ENCODE data around the gene CTNND2. TPM values are rescaled to one million over a fixed set of nuclear protein-coding genes. Genes with fewer than 3 reads are reported as not detected.

CTNND2 gene
- polyA plus RNA-seq, 1 of the 3 experiments (the other 2 are of a cell fraction) = not detected

GRCh38 chr5:11792621-11793020 lies 111.6 kb downstream of the CTNND2 start (continued):
- TF ChIP-seq ZBTB33 (IDR thresholded peaks at IDR 0.05; ENCODE audit: borderline replicate concordance, low read depth) (no peak), MXI1 (IDR thresholded peaks at IDR 0.05; ENCODE audit: low read depth, low read length) (no peak)

GRCh38 chr5:11791792-11792191 lies 112.5 kb downstream of the CTNND2 start:
- CTCF ChIA-PET = no interaction called here

GRCh38 chr5:11790201-11790600 lies 114.0 kb downstream of the CTNND2 start:
- Histone ChIP-seq H3K9ac (no peak overlapping the region), H3K27ac (ENCODE audit: low read depth in 2 of 2, low read length in 1 of 2) (no peak overlapping the region), H2AFZ (ENCODE audit: low read depth) (no peak overlapping the region), H3K9me3 (no peaks in the 10 kb centered on the region), H3K9me2 (no peaks in the 10 kb centered on the region), H3K27me3 (ENCODE audit: insufficient read depth) (no peaks in the 10 kb centered on the region; the same call in 1 of the 2 replicates), H4K20me1 (ENCODE audit: insufficient read depth) (no peaks in the 10 kb centered on the region), H3F3A (replicated peaks; ENCODE audit: insufficient read depth) (no peaks in the 10 kb centered on the region), H3K4me3 (ENCODE audit: low read depth in 2 of 2, low read length in 1 of 2) (no peak overlapping the region), H3K4me1 (ENCODE audit: control insufficient read depth in 1 of 2, insufficient read depth in 2 of 2, low read depth in 1 of 2, low read length in 1 of 2) (no peaks in the 10 kb centered on the region), H3K36me3 (replicated peaks in 1 of 2; ENCODE audit: control insufficient read depth in 1 of 2, insufficient read depth in 2 of 2, low read length in 1 of 2) (no peaks in the 10 kb centered on the region), H3K4me2 (no peak overlapping the region), H3K79me2 (ENCODE audit: insufficient read depth) (no peaks in the 10 kb centered on the region)
- DNase-seq = no peak
- POLR2A ChIA-PET = no interaction called here
- TF ChIP-seq TCF12 (IDR thresholded peaks at IDR 0.05) = no peak
- CTCF ChIA-PET = no interaction called here
- WGBS (ENCODE audit: low lambda C conversion rate) = 0% methylated on average over 2 of the region's 2 CpGs

More at GRCh38 chr5:11791792-11792191, 112.5 kb downstream of the CTNND2 start:
- no peaks in the 10 kb centered on the region for H3F3A ChIP-seq (replicated peaks; ENCODE audit: insufficient read depth)
- H4K20me1 ChIP-seq (ENCODE audit: insufficient read depth) = no peaks in the 10 kb centered on the region
- no peak overlapping the region for H3K4me3 ChIP-seq (ENCODE audit: low read depth in 2 of 2, low read length in 1 of 2)
- no peak overlapping the region for H3K4me2 ChIP-seq
- WGBS (ENCODE audit: low lambda C conversion rate) = 0% methylated on average over 1 of the region's 1 CpG
- no peaks in the 10 kb centered on the region for H3K36me3 ChIP-seq (replicated peaks in 1 of 2; ENCODE audit: control insufficient read depth in 1 of 2, insufficient read depth in 2 of 2, low read length in 1 of 2)
- no peaks in the 10 kb centered on the region for H3K9me2 ChIP-seq
- no peak overlapping the region for H2AFZ ChIP-seq (ENCODE audit: low read depth)
- no peaks in the 10 kb centered on the region for H3K4me1 ChIP-seq (ENCODE audit: control insufficient read depth in 1 of 2, insufficient read depth in 2 of 2, low read depth in 1 of 2, low read length in 1 of 2)
- H3K9me3 ChIP-seq = no peaks in the 10 kb centered on the region
- no peak for TF ChIP-seq FOXM1 (IDR thresholded peaks at IDR 0.05; ENCODE audit: low read depth)
- H3K27ac ChIP-seq (ENCODE audit: low read depth in 2 of 2, low read length in 1 of 2) = no peak overlapping the region
- DNase-seq = no peak
- H3K27me3 ChIP-seq (ENCODE audit: insufficient read depth) = no peaks in the 10 kb centered on the region; the same call in 1 of the 2 replicates
- no peak overlapping the region for H3K9ac ChIP-seq
- POLR2A ChIA-PET = no interaction called here
- H3K79me2 ChIP-seq (ENCODE audit: insufficient read depth) = no peaks in the 10 kb centered on the region

- ChIA-PET CTCF (no interaction called here), POLR2A (no interaction called here)
- Histone ChIP-seq H3K36me3 (replicated peaks in 1 of 2; ENCODE audit: control insufficient read depth in 1 of 2, insufficient read depth in 2 of 2, low read length in 1 of 2) (no peaks in the 10 kb centered on the region), H3F3A (replicated peaks; ENCODE audit: insufficient read depth) (no peaks in the 10 kb centered on the region), H2AFZ (ENCODE audit: low read depth) (no peak overlapping the region), H3K27me3 (ENCODE audit: insufficient read depth) (no peaks in the 10 kb centered on the region), H3K9me2 (no peaks in the 10 kb centered on the region), H3K4me3 (ENCODE audit: low read depth in 2 of 2, low read length in 1 of 2) (no peak overlapping the region), H4K20me1 (ENCODE audit: insufficient read depth) (no peaks in the 10 kb centered on the region), H3K79me2 (ENCODE audit: insufficient read depth) (no peaks in the 10 kb centered on the region), H3K27ac (ENCODE audit: low read depth in 2 of 2, low read length in 1 of 2) (no peak overlapping the region), H3K4me2 (no peak overlapping the region), H3K9me3 (no peaks in the 10 kb centered on the region), H3K4me1 (ENCODE audit: control insufficient read depth in 1 of 2, insufficient read depth in 2 of 2, low read depth in 1 of 2, low read length in 1 of 2) (no peaks in the 10 kb centered on the region), H3K9ac (no peak overlapping the region)
- no peak for DNase-seq
- WGBS (ENCODE audit: low lambda C conversion rate) = 0% methylated on average over 5 of the region's 6 CpGs
- TF ChIP-seq MEF2A (IDR thresholded peaks at IDR 0.05; ENCODE audit: borderline replicate concordance, low read depth) (no peak), GABPA (IDR thresholded peaks at IDR 0.05; ENCODE audit: low read depth) (no peak), FOSL2 (IDR thresholded peaks at IDR 0.05; ENCODE audit: borderline replicate concordance, low read depth) (no peak), SMC3 (IDR thresholded peaks at IDR 0.05; ENCODE audit: low read depth, low read length) (no peak), RFX5 (IDR thresholded peaks at IDR 0.05; ENCODE audit: low read length) (no peak), IRF3 (IDR thresholded peaks at IDR 0.05; ENCODE audit: low read depth, low read length) (no peak), JUND (IDR thresholded peaks at IDR 0.05) (no peak), USF1 (IDR thresholded peaks at IDR 0.05; ENCODE audit: borderline replicate concordance, low read depth) (no peak), CTCF (IDR thresholded peaks at IDR 0.05) (no peak), GATA2 (CRISPR knock-in tag; IDR thresholded peaks at IDR 0.05) (no peak), CHD2 (IDR thresholded peaks at IDR 0.05; ENCODE audit: low read length, partially characterized antibody) (no peak)
These were observed 118.4 kb downstream of the CTNND2 start for GRCh38 chr5:11785771-11786352.

Data from SK-N-SH (cell line).